ENCODE results near the gene SDHA.

- TF ChIP-seq ZFP3 (tag by site-specific recombination; IDR thresholded peaks at IDR 0.05; ENCODE audit: low read depth) (no peak), CTCF (tag by site-specific recombination; IDR thresholded peaks at IDR 0.05) (no peak), ZNF664 (tag by site-specific recombination; IDR thresholded peaks at IDR 0.05) (no peak), ZNF274 (IDR thresholded peaks at IDR 0.05; ENCODE audit: low read length) (no peak), ZNF274 (tag by site-specific recombination; IDR thresholded peaks at IDR 0.05; ENCODE audit: borderline replicate concordance) (no peak), ZBTB10 (tag by site-specific recombination; IDR thresholded peaks at IDR 0.05) (no peak), ZNF211 (tag by site-specific recombination; IDR thresholded peaks at IDR 0.05; ENCODE audit: low read depth) (no peak), SALL2 (tag by site-specific recombination; IDR thresholded peaks at IDR 0.05; ENCODE audit: borderline replicate concordance) (no peak)
- TF ChIP-seq, protein P1, sequence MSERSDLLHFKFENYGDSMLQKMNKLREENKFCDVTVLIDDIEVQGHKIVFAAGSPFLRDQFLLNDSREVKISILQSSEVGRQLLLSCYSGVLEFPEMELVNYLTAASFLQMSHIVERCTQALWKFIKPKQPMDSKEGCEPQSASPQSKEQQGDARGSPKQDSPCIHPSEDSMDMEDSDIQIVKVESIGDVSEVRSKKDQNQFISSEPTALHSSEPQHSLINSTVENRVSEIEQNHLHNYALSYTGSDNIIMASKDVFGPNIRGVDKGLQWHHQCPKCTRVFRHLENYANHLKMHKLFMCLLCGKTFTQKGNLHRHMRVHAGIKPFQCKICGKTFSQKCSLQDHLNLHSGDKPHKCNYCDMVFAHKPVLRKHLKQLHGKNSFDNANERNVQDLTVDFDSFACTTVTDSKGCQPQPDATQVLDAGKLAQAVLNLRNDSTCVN (tag by site-specific recombination; optimal IDR thresholded peaks at IDR 0.05): no peak
- TF ChIP-seq, protein P2, sequence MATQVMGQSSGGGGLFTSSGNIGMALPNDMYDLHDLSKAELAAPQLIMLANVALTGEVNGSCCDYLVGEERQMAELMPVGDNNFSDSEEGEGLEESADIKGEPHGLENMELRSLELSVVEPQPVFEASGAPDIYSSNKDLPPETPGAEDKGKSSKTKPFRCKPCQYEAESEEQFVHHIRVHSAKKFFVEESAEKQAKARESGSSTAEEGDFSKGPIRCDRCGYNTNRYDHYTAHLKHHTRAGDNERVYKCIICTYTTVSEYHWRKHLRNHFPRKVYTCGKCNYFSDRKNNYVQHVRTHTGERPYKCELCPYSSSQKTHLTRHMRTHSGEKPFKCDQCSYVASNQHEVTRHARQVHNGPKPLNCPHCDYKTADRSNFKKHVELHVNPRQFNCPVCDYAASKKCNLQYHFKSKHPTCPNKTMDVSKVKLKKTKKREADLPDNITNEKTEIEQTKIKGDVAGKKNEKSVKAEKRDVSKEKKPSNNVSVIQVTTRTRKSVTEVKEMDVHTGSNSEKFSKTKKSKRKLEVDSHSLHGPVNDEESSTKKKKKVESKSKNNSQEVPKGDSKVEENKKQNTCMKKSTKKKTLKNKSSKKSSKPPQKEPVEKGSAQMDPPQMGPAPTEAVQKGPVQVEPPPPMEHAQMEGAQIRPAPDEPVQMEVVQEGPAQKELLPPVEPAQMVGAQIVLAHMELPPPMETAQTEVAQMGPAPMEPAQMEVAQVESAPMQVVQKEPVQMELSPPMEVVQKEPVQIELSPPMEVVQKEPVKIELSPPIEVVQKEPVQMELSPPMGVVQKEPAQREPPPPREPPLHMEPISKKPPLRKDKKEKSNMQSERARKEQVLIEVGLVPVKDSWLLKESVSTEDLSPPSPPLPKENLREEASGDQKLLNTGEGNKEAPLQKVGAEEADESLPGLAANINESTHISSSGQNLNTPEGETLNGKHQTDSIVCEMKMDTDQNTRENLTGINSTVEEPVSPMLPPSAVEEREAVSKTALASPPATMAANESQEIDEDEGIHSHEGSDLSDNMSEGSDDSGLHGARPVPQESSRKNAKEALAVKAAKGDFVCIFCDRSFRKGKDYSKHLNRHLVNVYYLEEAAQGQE (tag by site-specific recombination; IDR thresholded peaks at IDR 0.05): no peak
- TF ChIP-seq, protein P3, sequence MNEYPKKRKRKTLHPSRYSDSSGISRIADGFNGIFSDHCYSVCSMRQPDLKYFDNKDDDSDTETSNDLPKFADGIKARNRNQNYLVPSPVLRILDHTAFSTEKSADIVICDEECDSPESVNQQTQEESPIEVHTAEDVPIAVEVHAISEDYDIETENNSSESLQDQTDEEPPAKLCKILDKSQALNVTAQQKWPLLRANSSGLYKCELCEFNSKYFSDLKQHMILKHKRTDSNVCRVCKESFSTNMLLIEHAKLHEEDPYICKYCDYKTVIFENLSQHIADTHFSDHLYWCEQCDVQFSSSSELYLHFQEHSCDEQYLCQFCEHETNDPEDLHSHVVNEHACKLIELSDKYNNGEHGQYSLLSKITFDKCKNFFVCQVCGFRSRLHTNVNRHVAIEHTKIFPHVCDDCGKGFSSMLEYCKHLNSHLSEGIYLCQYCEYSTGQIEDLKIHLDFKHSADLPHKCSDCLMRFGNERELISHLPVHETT (tag by site-specific recombination; IDR thresholded peaks at IDR 0.05): no peak
- TF ChIP-seq, protein P4, sequence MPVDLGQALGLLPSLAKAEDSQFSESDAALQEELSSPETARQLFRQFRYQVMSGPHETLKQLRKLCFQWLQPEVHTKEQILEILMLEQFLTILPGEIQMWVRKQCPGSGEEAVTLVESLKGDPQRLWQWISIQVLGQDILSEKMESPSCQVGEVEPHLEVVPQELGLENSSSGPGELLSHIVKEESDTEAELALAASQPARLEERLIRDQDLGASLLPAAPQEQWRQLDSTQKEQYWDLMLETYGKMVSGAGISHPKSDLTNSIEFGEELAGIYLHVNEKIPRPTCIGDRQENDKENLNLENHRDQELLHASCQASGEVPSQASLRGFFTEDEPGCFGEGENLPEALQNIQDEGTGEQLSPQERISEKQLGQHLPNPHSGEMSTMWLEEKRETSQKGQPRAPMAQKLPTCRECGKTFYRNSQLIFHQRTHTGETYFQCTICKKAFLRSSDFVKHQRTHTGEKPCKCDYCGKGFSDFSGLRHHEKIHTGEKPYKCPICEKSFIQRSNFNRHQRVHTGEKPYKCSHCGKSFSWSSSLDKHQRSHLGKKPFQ (tag by site-specific recombination; IDR thresholded peaks at IDR 0.05): no peak
These were observed 14.7 kb upstream of the SDHA start for GRCh38 chr5:203246-203930.
